ENCODE data around the gene TENT4A.

DNA sequence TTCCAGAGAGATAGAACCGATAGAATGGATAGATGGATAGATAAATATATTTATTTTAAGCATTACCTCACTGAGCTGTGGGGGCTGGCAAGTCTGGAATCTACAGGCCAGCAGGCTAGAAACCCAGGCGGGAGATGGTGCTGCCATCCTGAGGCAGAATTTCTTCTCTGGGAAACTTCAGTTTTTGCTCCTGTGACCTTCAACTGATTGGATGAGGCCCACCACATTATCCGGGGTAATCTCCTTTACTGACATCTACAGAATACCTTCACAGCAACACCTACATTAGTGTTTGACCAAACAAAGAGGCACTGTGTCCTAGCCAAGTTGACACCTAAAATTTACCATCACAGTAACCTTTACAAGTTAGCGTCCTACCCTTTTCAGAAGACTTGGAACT, 29.2 kb upstream of the TENT4A start:
- no peak for TF ChIP-seq POLR2A (IDR thresholded peaks at IDR 0.05)
- TF ChIP-seq, protein P1, sequence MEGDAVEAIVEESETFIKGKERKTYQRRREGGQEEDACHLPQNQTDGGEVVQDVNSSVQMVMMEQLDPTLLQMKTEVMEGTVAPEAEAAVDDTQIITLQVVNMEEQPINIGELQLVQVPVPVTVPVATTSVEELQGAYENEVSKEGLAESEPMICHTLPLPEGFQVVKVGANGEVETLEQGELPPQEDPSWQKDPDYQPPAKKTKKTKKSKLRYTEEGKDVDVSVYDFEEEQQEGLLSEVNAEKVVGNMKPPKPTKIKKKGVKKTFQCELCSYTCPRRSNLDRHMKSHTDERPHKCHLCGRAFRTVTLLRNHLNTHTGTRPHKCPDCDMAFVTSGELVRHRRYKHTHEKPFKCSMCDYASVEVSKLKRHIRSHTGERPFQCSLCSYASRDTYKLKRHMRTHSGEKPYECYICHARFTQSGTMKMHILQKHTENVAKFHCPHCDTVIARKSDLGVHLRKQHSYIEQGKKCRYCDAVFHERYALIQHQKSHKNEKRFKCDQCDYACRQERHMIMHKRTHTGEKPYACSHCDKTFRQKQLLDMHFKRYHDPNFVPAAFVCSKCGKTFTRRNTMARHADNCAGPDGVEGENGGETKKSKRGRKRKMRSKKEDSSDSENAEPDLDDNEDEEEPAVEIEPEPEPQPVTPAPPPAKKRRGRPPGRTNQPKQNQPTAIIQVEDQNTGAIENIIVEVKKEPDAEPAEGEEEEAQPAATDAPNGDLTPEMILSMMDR (IDR thresholded peaks at IDR 0.05), result no peak
- TF ChIP-seq EP300 (IDR thresholded peaks at IDR 0.05), result no peak

Measured in stomach (tissue), 4 donors.